Neural progenitor cell (in vitro differentiated cells): ENCODE data around the gene AKAP6.

ENCODE experiments used
- CTCF ChIP-seq: fragments of 200-600 bp; sonication (generic); IDR thresholded peaks from 2 replicates; pipeline ENCODE4 v1.5.1; 2017; ENCODE audit warnings: antibody characterized with exemption, mild to moderate bottlenecking
- EZH2phosphoT487 ChIP-seq: fragments of 200-600 bp; sonication (generic); IDR thresholded peaks from 2 replicates; pipeline ENCODE4 v1.6.1; 2017; ENCODE audit warnings: antibody characterized with exemption

- no peak for TF ChIP-seq CTCF
- TF ChIP-seq EZH2phosphoT487: no peak
Observed at GRCh38 chr14:32648434-32648833, 319.3 kb downstream of the AKAP6 start.
